GM23338 (cell line): ENCODE results near the gene METTL6. TPM values are rescaled to one million over a fixed set of nuclear protein-coding genes. Genes with fewer than 3 reads are reported as not detected.

Experiments used
- ATAC-seq: fragments of 200-7000 bp; cut with Tn5 transposase; 3 replicates; pipeline ENCODE4 v1.9.1; 2020
- DNase-seq: peaks from one replicate; pipeline ENCODE4 v3.0.0-alpha.2; 2015; ENCODE audit warnings: low spot score
- H2AFZ ChIP-seq: fragments of 200-600 bp; sonication (generic); 2 replicates; pipeline ENCODE4 v1.8.0; 2016; ENCODE audit warnings: antibody characterized with exemption, mild to moderate bottlenecking, moderate library complexity
- H3F3A ChIP-seq: fragments of 200-600 bp; sonication (generic); replicated peaks from 2 replicates; pipeline ENCODE4 v1.8.0; 2017; ENCODE audit warnings: antibody characterized with exemption, mixed run types, low read depth
- H3K27ac ChIP-seq: fragments of 200-600 bp; sonication (generic); 2 replicates; pipeline ENCODE4 v1.6.1; 2016; ENCODE audit warnings: low read depth
- H3K27me3 ChIP-seq: fragments of 200-600 bp; sonication (generic); 2 replicates; pipeline ENCODE4 v1.8.0; 2016; ENCODE audit warnings: mild to moderate bottlenecking, mixed run types, moderate library complexity; ENCODE audit not compliant: insufficient read depth
- H3K36me3 ChIP-seq: fragments of 200-600 bp; sonication (generic); 2 replicates; pipeline ENCODE4 v1.8.0; 2016; ENCODE audit warnings: mild to moderate bottlenecking; ENCODE audit not compliant: insufficient read depth
- H3K4me1 ChIP-seq: fragments of 200-600 bp; sonication (generic); 2 replicates; pipeline ENCODE4 v1.8.0; 2016; ENCODE audit warnings: mild to moderate bottlenecking, moderate library complexity; ENCODE audit not compliant: insufficient read depth
- H3K4me2 ChIP-seq: fragments of 200-600 bp; sonication (generic); 2 replicates; pipeline ENCODE4 v1.7.1; 2017; ENCODE audit warnings: mixed run types
- H3K4me3 ChIP-seq: fragments of 200-600 bp; sonication (generic); 2 replicates; pipeline ENCODE4 v1.6.1; 2016; ENCODE audit warnings: mixed run types
- H3K79me2 ChIP-seq: fragments of 200-600 bp; sonication (generic); replicated peaks from 2 replicates; pipeline ENCODE4 v1.8.0; 2017; ENCODE audit warnings: mild to moderate bottlenecking; ENCODE audit not compliant: insufficient read depth
- H3K9me2 ChIP-seq: fragments of 200-600 bp; sonication (generic); 2 replicates; pipeline ENCODE4 v1.8.0; 2017; ENCODE audit not compliant: insufficient read depth
- H4K20me1 ChIP-seq: fragments of 200-600 bp; sonication (generic); replicated peaks from 2 replicates; pipeline ENCODE4 v1.8.0; 2017; ENCODE audit warnings: mild to moderate bottlenecking; ENCODE audit not compliant: insufficient read depth
- H3K27ac Mint-ChIP-seq: 2 replicates; pipeline ENCODE4 v1.8.0; 2020; ENCODE audit warnings: inconsistent platforms, mild to moderate bottlenecking, moderate library complexity, mixed read lengths
- H3K27me3 Mint-ChIP-seq: 3 replicates; pipeline ENCODE4 v1.8.0; 2022; ENCODE audit warnings: low read depth, mild to moderate bottlenecking, moderate library complexity, mixed read lengths, inconsistent platforms; ENCODE audit not compliant: insufficient read depth, poor library complexity
- H3K36me3 Mint-ChIP-seq: 3 replicates; pipeline ENCODE4 v1.8.0; 2021; ENCODE audit warnings: low read depth, mild to moderate bottlenecking, inconsistent platforms, moderate library complexity, mixed read lengths
- H3K4me1 Mint-ChIP-seq: 3 replicates; pipeline ENCODE4 v1.8.0; 2020; ENCODE audit warnings: mild to moderate bottlenecking, inconsistent platforms, mixed read lengths
- H3K4me3 Mint-ChIP-seq: 3 replicates; pipeline ENCODE4 v1.8.0; 2021; ENCODE audit warnings: moderate library complexity, mild to moderate bottlenecking, inconsistent platforms, mixed read lengths
- H3K9me3 Mint-ChIP-seq: 3 replicates; pipeline ENCODE4 v1.8.0; 2020; ENCODE audit warnings: moderate library complexity, mild to moderate bottlenecking, inconsistent platforms, mixed read lengths
- EZH2 ChIP-seq: fragments of 200-600 bp; sonication (generic); IDR thresholded peaks from one replicate; pipeline ENCODE4 v1.8.0; 2017; ENCODE audit warnings: antibody characterized with exemption, mild to moderate bottlenecking, low read depth; ENCODE audit not compliant: unreplicated experiment
- EZH2phosphoT487 ChIP-seq: fragments of 200-600 bp; sonication (generic); IDR thresholded peaks from one replicate; pipeline ENCODE4 v1.8.1; 2018; ENCODE audit warnings: antibody characterized with exemption; ENCODE audit not compliant: unreplicated experiment
- JUNB ChIP-seq: IDR thresholded peaks from one replicate; pipeline ENCODE4 v1.6.1; 2016; ENCODE audit warnings: antibody characterized with exemption; ENCODE audit not compliant: unreplicated experiment
- NANOG ChIP-seq: IDR thresholded peaks from 2 replicates; pipeline ENCODE4 v1.6.1; 2016; ENCODE audit warnings: antibody characterized with exemption, borderline replicate concordance
- STAT1 ChIP-seq: IDR thresholded peaks from one replicate; pipeline ENCODE4 v1.6.1; 2016; ENCODE audit warnings: antibody characterized with exemption; ENCODE audit not compliant: unreplicated experiment
- ZNF114 ChIP-seq: fragments of 250-450 bp; sonication (Bioruptor Pico); IDR thresholded peaks from 2 replicates; pipeline ENCODE4 v1.5.0; 2020; ENCODE audit warnings: mild to moderate bottlenecking, moderate library complexity
- ZNF331 ChIP-seq: fragments of 250-450 bp; sonication (Bioruptor Pico); IDR thresholded peaks from 2 replicates; pipeline ENCODE4 v1.5.0; 2020; ENCODE audit warnings: low read depth, mild to moderate bottlenecking, moderate library complexity
- polyA plus RNA-seq: library from polyadenylated mRNA; unstranded; fragments of >200 nt; fragmentation: Nextera tagmentation; extraction: Ambion mirVana; gene quantifications from 2 replicates; pipeline ENCODE4 v1.2.1, GENCODE V29; 2016
- total RNA-seq: library from RNA; depleted of rRNA; stranded (reverse); fragments of >200 nt; shearing (Covaris generic); gene quantifications from 2 replicates; pipeline ENCODE4 v1.2.3, GENCODE V29; 2014
- TF ChIP-seq, protein P1 (sequence below), 2 experiments: fragments of 200-600 bp in 1 of 2; sonication (generic) in 1 of 2; conservative IDR thresholded peaks; 2 replicates each; pipeline versions ENCODE4 v1.5.1 to v1.6.1; 2016 to 2017; ENCODE audit warnings: antibody characterized with exemption in 2 of 2, low read depth in 2 of 2, mild to moderate bottlenecking in 2 of 2, moderate library complexity in 1 of 2
- TF ChIP-seq, protein P2 (sequence below): fragments of 250-450 bp; sonication (Bioruptor Pico); IDR thresholded peaks from 2 replicates; pipeline ENCODE4 v1.5.0; 2020; ENCODE audit warnings: mild to moderate bottlenecking, moderate library complexity
- TF ChIP-seq, protein P3 (sequence below): IDR thresholded peaks from one replicate; pipeline ENCODE4 v1.6.1; 2018; ENCODE audit warnings: antibody characterized with exemption; ENCODE audit not compliant: unreplicated experiment

METTL6 gene
- total and polyA plus RNA-seq, 2 experiments from 2014 or later, result 15.1 to 17.8 TPM

DNA sequence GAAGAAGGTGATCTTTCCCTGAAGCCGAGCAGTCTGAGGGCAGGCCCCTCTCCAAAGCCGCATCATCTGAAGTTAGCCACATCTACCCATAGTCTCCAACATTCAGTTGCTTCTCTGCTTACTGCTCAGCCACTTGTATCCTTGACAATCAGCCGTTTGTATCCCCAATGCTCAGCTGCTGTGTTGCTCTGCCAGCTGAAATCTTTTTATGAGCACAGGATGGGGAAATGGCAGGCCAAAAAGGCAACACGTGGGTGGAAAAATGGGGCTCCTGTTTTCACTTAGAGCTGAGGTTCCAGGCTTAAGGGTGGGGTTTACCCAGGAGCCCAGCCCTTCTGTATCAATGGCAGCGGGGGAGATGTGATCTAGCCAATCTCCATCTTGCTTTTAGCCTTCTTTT is 36.3 kb downstream of the METTL6 start:
- no peak for ATAC-seq
- Histone ChIP-seq H3K79me2 (no peaks in the 10 kb centered on the region), H3K27me3 (no peaks in the 10 kb centered on the region), H3K4me2 (no peak overlapping the region), H4K20me1 (no peaks in the 10 kb centered on the region), H3F3A (no peaks in the 10 kb centered on the region), H3K36me3 (no peaks in the 10 kb centered on the region), H3K4me1 (no peaks in the 10 kb centered on the region), H3K4me3 (no peak overlapping the region), H3K27ac (no peak overlapping the region), H2AFZ (no peak overlapping the region), H3K9me2 (no peaks in the 10 kb centered on the region)
- Mint-ChIP-seq H3K4me1 (no peaks in the 10 kb centered on the region), H3K4me3 (no peak overlapping the region), H3K36me3 (peaks cover 4% of the 10 kb centered on the region; the same call in 2 of the 3 replicates), H3K9me3 (peaks cover 35% of the 10 kb centered on the region), H3K27ac (no peak overlapping the region), H3K27me3 (no peaks in the 10 kb centered on the region)
- TF ChIP-seq ZNF331 (CRISPR knock-in tag) (no peak), EZH2 (no peak), NANOG (no peak)
- no peak for DNase-seq

DNA sequence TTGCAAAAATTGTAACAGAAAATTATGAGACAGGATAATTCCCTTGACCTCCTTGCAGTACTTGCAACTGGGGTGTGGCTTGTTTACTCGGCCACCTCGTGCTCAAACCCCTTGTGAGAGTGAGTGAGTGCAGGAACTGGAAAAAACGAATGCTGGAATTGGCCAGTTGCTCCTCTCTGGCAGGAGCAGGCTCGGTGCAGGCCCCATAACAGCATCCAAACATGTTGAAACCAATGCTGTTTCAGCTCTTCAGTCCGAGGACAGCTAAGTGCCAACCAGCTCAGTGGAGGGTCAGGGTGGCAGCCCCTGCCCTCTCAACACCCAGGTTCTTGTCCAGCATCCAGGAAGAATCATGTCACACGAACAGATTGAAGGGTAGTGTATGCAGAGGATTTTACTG is 36.9 kb downstream of the METTL6 start:
- Mint-ChIP-seq H3K4me1 (no peaks in the 10 kb centered on the region), H3K4me3 (no peak overlapping the region), H3K27me3 (no peaks in the 10 kb centered on the region), H3K36me3 (0 out of 3 replicates have a peak, but pooled peaks cover 3% of the 10 kb centered on the region), H3K27ac (no peak overlapping the region), H3K9me3 (peaks cover 35% of the 10 kb centered on the region)
- DNase-seq, result no peak
- no peak overlapping the region for H2AFZ ChIP-seq
- H3K9me2 ChIP-seq, result no peaks in the 10 kb centered on the region
- no peak overlapping the region for H3K4me2 ChIP-seq
- no peaks in the 10 kb centered on the region for H3K79me2 ChIP-seq
- no peaks in the 10 kb centered on the region for H3K27me3 ChIP-seq
- no peak overlapping the region for H3K27ac ChIP-seq
- ATAC-seq, result no peak
- H3F3A ChIP-seq, result no peaks in the 10 kb centered on the region
- no peaks in the 10 kb centered on the region for H3K4me1 ChIP-seq
- no peaks in the 10 kb centered on the region for H3K36me3 ChIP-seq
- H4K20me1 ChIP-seq, result no peaks in the 10 kb centered on the region
- H3K4me3 ChIP-seq, result no peak overlapping the region
- TF ChIP-seq EZH2, result no peak
- TF ChIP-seq, protein P1, sequence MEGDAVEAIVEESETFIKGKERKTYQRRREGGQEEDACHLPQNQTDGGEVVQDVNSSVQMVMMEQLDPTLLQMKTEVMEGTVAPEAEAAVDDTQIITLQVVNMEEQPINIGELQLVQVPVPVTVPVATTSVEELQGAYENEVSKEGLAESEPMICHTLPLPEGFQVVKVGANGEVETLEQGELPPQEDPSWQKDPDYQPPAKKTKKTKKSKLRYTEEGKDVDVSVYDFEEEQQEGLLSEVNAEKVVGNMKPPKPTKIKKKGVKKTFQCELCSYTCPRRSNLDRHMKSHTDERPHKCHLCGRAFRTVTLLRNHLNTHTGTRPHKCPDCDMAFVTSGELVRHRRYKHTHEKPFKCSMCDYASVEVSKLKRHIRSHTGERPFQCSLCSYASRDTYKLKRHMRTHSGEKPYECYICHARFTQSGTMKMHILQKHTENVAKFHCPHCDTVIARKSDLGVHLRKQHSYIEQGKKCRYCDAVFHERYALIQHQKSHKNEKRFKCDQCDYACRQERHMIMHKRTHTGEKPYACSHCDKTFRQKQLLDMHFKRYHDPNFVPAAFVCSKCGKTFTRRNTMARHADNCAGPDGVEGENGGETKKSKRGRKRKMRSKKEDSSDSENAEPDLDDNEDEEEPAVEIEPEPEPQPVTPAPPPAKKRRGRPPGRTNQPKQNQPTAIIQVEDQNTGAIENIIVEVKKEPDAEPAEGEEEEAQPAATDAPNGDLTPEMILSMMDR (conservative IDR thresholded peaks at IDR 0.05; ENCODE audit: low read depth in 2 of 2), result no peak
- TF ChIP-seq STAT1, result no peak
- TF ChIP-seq, protein P2, sequence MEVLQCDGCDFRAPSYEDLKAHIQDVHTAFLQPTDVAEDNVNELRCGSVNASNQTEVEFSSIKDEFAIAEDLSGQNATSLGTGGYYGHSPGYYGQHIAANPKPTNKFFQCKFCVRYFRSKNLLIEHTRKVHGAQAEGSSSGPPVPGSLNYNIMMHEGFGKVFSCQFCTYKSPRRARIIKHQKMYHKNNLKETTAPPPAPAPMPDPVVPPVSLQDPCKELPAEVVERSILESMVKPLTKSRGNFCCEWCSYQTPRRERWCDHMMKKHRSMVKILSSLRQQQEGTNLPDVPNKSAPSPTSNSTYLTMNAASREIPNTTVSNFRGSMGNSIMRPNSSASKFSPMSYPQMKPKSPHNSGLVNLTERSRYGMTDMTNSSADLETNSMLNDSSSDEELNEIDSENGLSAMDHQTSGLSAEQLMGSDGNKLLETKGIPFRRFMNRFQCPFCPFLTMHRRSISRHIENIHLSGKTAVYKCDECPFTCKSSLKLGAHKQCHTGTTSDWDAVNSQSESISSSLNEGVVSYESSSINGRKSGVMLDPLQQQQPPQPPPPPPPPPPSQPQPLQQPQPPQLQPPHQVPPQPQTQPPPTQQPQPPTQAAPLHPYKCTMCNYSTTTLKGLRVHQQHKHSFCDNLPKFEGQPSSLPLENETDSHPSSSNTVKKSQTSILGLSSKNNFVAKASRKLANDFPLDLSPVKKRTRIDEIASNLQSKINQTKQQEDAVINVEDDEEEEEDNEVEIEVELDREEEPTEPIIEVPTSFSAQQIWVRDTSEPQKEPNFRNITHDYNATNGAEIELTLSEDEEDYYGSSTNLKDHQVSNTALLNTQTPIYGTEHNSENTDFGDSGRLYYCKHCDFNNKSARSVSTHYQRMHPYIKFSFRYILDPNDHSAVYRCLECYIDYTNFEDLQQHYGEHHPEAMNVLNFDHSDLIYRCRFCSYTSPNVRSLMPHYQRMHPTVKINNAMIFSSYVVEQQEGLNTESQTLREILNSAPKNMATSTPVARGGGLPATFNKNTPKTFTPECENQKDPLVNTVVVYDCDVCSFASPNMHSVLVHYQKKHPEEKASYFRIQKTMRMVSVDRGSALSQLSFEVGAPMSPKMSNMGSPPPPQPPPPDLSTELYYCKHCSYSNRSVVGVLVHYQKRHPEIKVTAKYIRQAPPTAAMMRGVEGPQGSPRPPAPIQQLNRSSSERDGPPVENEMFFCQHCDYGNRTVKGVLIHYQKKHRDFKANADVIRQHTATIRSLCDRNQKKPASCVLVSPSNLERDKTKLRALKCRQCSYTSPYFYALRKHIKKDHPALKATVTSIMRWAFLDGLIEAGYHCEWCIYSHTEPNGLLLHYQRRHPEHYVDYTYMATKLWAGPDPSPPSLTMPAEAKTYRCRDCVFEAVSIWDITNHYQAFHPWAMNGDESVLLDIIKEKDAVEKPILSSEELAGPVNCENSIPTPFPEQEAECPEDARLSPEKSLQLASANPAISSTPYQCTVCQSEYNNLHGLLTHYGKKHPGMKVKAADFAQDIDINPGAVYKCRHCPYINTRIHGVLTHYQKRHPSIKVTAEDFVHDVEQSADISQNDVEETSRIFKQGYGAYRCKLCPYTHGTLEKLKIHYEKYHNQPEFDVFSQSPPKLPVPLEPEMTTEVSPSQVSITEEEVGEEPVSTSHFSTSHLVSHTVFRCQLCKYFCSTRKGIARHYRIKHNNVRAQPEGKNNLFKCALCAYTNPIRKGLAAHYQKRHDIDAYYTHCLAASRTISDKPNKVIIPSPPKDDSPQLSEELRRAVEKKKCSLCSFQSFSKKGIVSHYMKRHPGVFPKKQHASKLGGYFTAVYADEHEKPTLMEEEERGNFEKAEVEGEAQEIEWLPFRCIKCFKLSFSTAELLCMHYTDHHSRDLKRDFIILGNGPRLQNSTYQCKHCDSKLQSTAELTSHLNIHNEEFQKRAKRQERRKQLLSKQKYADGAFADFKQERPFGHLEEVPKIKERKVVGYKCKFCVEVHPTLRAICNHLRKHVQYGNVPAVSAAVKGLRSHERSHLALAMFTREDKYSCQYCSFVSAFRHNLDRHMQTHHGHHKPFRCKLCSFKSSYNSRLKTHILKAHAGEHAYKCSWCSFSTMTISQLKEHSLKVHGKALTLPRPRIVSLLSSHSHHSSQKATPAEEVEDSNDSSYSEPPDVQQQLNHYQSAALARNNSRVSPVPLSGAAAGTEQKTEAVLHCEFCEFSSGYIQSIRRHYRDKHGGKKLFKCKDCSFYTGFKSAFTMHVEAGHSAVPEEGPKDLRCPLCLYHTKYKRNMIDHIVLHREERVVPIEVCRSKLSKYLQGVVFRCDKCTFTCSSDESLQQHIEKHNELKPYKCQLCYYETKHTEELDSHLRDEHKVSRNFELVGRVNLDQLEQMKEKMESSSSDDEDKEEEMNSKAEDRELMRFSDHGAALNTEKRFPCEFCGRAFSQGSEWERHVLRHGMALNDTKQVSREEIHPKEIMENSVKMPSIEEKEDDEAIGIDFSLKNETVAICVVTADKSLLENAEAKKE (CRISPR knock-in tag), result no peak
- TF ChIP-seq, protein P3, sequence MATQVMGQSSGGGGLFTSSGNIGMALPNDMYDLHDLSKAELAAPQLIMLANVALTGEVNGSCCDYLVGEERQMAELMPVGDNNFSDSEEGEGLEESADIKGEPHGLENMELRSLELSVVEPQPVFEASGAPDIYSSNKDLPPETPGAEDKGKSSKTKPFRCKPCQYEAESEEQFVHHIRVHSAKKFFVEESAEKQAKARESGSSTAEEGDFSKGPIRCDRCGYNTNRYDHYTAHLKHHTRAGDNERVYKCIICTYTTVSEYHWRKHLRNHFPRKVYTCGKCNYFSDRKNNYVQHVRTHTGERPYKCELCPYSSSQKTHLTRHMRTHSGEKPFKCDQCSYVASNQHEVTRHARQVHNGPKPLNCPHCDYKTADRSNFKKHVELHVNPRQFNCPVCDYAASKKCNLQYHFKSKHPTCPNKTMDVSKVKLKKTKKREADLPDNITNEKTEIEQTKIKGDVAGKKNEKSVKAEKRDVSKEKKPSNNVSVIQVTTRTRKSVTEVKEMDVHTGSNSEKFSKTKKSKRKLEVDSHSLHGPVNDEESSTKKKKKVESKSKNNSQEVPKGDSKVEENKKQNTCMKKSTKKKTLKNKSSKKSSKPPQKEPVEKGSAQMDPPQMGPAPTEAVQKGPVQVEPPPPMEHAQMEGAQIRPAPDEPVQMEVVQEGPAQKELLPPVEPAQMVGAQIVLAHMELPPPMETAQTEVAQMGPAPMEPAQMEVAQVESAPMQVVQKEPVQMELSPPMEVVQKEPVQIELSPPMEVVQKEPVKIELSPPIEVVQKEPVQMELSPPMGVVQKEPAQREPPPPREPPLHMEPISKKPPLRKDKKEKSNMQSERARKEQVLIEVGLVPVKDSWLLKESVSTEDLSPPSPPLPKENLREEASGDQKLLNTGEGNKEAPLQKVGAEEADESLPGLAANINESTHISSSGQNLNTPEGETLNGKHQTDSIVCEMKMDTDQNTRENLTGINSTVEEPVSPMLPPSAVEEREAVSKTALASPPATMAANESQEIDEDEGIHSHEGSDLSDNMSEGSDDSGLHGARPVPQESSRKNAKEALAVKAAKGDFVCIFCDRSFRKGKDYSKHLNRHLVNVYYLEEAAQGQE, result no peak
- TF ChIP-seq ZNF114 (CRISPR knock-in tag), result no peak
- no peak for TF ChIP-seq EZH2phosphoT487
- TF ChIP-seq JUNB, result no peak
